ENCODE measurements around the gene SNRPD2. TPM values are rescaled to one million over a fixed set of nuclear protein-coding genes. Genes with fewer than 3 reads are reported as not detected.
"Not testable (repeated sequence)": the region's sequence is repeated elsewhere in the genome, so short reads cannot be mapped to it uniquely, and the experiment has no call there.

The SNRPD2 gene
- polyA plus RNA-seq, 1 donor (not counting 4 experiments of a cell fraction or from before 2014, with no cell fraction given) = 1,051 TPM

GRCh38 chr19:45729800-45730290 is 38.1 kb upstream of the SNRPD2 start:
- Histone ChIP-seq H3K9me3 (ENCODE audit: control insufficient read depth, low read depth, low read length) (no peaks in the 10 kb centered on the region), H3K36me3 (ENCODE audit: control insufficient read depth in 2 of 2, extremely low read depth in 1 of 2, insufficient read depth in 2 of 2, low read length in 2 of 2) (no peaks in the 10 kb centered on the region), H3K9ac (ENCODE audit: control insufficient read depth, extremely low read depth, insufficient read depth, low read length) (peak overlapping the region; percentile 97), H3K9me1 (ENCODE audit: control insufficient read depth, extremely low read depth, insufficient read depth, low read length) (no peaks in the 10 kb centered on the region), H3K27me3 (ENCODE audit: control insufficient read depth, extremely low read depth, insufficient read depth, low read length) (no peaks in the 10 kb centered on the region), H3K4me2 (ENCODE audit: control insufficient read depth, extremely low read depth, insufficient read depth, low read depth, low read length) (peak overlapping the region; percentile 95), H3K4me3 (ENCODE audit: control insufficient read depth in 2 of 3, extremely low read depth in 1 of 3, insufficient read depth in 2 of 3, low read depth in 1 of 3, low read length in 3 of 3) (peak overlapping the region; percentile 86 to 99 (median 97)), H3K27ac (ENCODE audit: control insufficient read depth, insufficient read depth, low read length) (peak overlapping the region; percentile 82), H4K20me1 (ENCODE audit: control insufficient read depth, extremely low read depth, insufficient read depth, low read length) (peaks cover 5% of the 10 kb centered on the region), H3K4me1 (ENCODE audit: control insufficient read depth, extremely low read depth, insufficient read depth, low read length) (peaks cover 15% of the 10 kb centered on the region), H2AFZ (ENCODE audit: control insufficient read depth, low read length) (peak overlapping the region; percentile 64), H3K79me2 (ENCODE audit: control insufficient read depth, insufficient read depth, low read length) (peaks cover 52% of the 10 kb centered on the region)
- TF ChIP-seq CTCF (optimal IDR thresholded peaks at IDR 0.05 in 1 of 3, IDR thresholded peaks at IDR 0.05 in 1 of 3, conservative IDR thresholded peaks at IDR 0.05 in 1 of 3; ENCODE audit: extremely low read depth in 1 of 3, insufficient read depth in 2 of 3, low read length in 3 of 3) (no peak), EZH2 (IDR thresholded peaks at IDR 0.05; ENCODE audit: low read length) (no peak)
- DNase-seq (ENCODE audit: low read depth, low spot score) (no peak), FAIRE-seq (peak; percentile 78)
- dilution Hi-C loops (cut with MboI; ENCODE audit: extremely low pct_ligation_motif_present, low sequenced_read_pairs) = no loop called here

GRCh38 chr19:45728683-45729082 is 36.9 kb upstream of the SNRPD2 start:
- H3K4me3 ChIP-seq (ENCODE audit: control insufficient read depth in 2 of 3, extremely low read depth in 1 of 3, insufficient read depth in 2 of 3, low read depth in 1 of 3, low read length in 3 of 3); dilution Hi-C loops (cut with MboI; ENCODE audit: extremely low pct_ligation_motif_present, low sequenced_read_pairs); H2AFZ ChIP-seq (ENCODE audit: control insufficient read depth, low read length); FAIRE-seq; H3K4me2 ChIP-seq (ENCODE audit: control insufficient read depth, extremely low read depth, insufficient read depth, low read depth, low read length); H3K9me3 ChIP-seq (ENCODE audit: control insufficient read depth, low read depth, low read length); H3K27me3 ChIP-seq (ENCODE audit: control insufficient read depth, extremely low read depth, insufficient read depth, low read length); H3K9me1 ChIP-seq (ENCODE audit: control insufficient read depth, extremely low read depth, insufficient read depth, low read length); DNase-seq (ENCODE audit: low read depth, low spot score); H3K27ac ChIP-seq (ENCODE audit: control insufficient read depth, insufficient read depth, low read length); H3K36me3 ChIP-seq (ENCODE audit: control insufficient read depth in 2 of 2, extremely low read depth in 1 of 2, insufficient read depth in 2 of 2, low read length in 2 of 2); H3K9ac ChIP-seq (ENCODE audit: control insufficient read depth, extremely low read depth, insufficient read depth, low read length); H4K20me1 ChIP-seq (ENCODE audit: control insufficient read depth, extremely low read depth, insufficient read depth, low read length): not testable (repeated sequence)
- H3K4me1 ChIP-seq (ENCODE audit: control insufficient read depth, extremely low read depth, insufficient read depth, low read length) = peaks cover 15% of the 10 kb centered on the region
- H3K79me2 ChIP-seq (ENCODE audit: control insufficient read depth, insufficient read depth, low read length) = peaks cover 56% of the 10 kb centered on the region

- H3K27ac ChIP-seq (ENCODE audit: control insufficient read depth, insufficient read depth, low read length); dilution Hi-C loops (cut with MboI; ENCODE audit: extremely low pct_ligation_motif_present, low sequenced_read_pairs); H3K4me2 ChIP-seq (ENCODE audit: control insufficient read depth, extremely low read depth, insufficient read depth, low read depth, low read length): not testable (repeated sequence)
Measured at GRCh38 chr19:45720065-45720464, 28.3 kb upstream of the SNRPD2 start.

More at GRCh38 chr19:45720065-45720464, 28.3 kb upstream of the SNRPD2 start:
- H3K27me3 ChIP-seq (ENCODE audit: control insufficient read depth, extremely low read depth, insufficient read depth, low read length); H3K9me1 ChIP-seq (ENCODE audit: control insufficient read depth, extremely low read depth, insufficient read depth, low read length); H2AFZ ChIP-seq (ENCODE audit: control insufficient read depth, low read length); H4K20me1 ChIP-seq (ENCODE audit: control insufficient read depth, extremely low read depth, insufficient read depth, low read length); H3K9ac ChIP-seq (ENCODE audit: control insufficient read depth, extremely low read depth, insufficient read depth, low read length); H3K9me3 ChIP-seq (ENCODE audit: control insufficient read depth, low read depth, low read length); DNase-seq (ENCODE audit: low read depth, low spot score); FAIRE-seq; H3K4me3 ChIP-seq (ENCODE audit: control insufficient read depth in 2 of 3, extremely low read depth in 1 of 3, insufficient read depth in 2 of 3, low read depth in 1 of 3, low read length in 3 of 3): not testable (repeated sequence)
- H3K79me2 ChIP-seq (ENCODE audit: control insufficient read depth, insufficient read depth, low read length) = peaks cover 50% of the 10 kb centered on the region
- peaks cover 21% of the 10 kb centered on the region for H3K4me1 ChIP-seq (ENCODE audit: control insufficient read depth, extremely low read depth, insufficient read depth, low read length)
- peaks cover 12 to 18% of the 10 kb centered on the region in 2 experiments for H3K36me3 ChIP-seq (ENCODE audit: control insufficient read depth in 2 of 2, extremely low read depth in 1 of 2, insufficient read depth in 2 of 2, low read length in 2 of 2)

All from keratinocyte (primary cell).